GM18858 (cell line): ENCODE results near the gene FOLR2.

Experiments used
- ATAC-seq: cut with Tn5 transposase; IDR thresholded peaks from one replicate; pipeline ENCODE4 v1.9.1; 2021; ENCODE audit not compliant: unreplicated experiment

FOLR2 gene

GRCh38 chr11:72239849-72240460, 23.4 kb downstream of the FOLR2 start:
- no peak for ATAC-seq

GRCh38 chr11:72240461-72241290, 24.1 kb downstream of the FOLR2 start:
- ATAC-seq = no peak

GRCh38 chr11:72241291-72241781, 24.7 kb downstream of the FOLR2 start:
- ATAC-seq = no peak

- no peak for ATAC-seq
Measured at GRCh38 chr11:72242141-72242540, 25.5 kb downstream of the FOLR2 start.

- ATAC-seq = no peak
Measured at GRCh38 chr11:72243173-72244059, 26.8 kb downstream of the FOLR2 start.

- ATAC-seq = no peak
Measured at GRCh38 chr11:72244060-72244360, 27.4 kb downstream of the FOLR2 start, which contains the start of gene PHOX2A. Gene PHOX2A, minus strand, starts transcription at chr11:72244176. Its CDS starts 172 bp downstream, at chr11:72244004.

GRCh38 chr11:72244361-72245262, 28.0 kb downstream of the FOLR2 start:
- ATAC-seq = no peak

- ATAC-seq = no peak
Measured at GRCh38 chr11:72245263-72245816, 28.7 kb downstream of the FOLR2 start.

GRCh38 chr11:72247584-72247983, 31.0 kb downstream of the FOLR2 start:
- ATAC-seq = no peak

GRCh38 chr11:72249961-72250360, 33.4 kb downstream of the FOLR2 start:
- ATAC-seq = no peak

- no peak for ATAC-seq
Measured at GRCh38 chr11:72250661-72251464, 34.3 kb downstream of the FOLR2 start.

GRCh38 chr11:72251614-72252013, 35.0 kb downstream of the FOLR2 start:
- no peak for ATAC-seq

- no peak for ATAC-seq
Measured at GRCh38 chr11:72253392-72253791, 36.8 kb downstream of the FOLR2 start.

- ATAC-seq = no peak
Measured at GRCh38 chr11:72254299-72254993, 37.9 kb downstream of the FOLR2 start.

GRCh38 chr11:72257570-72257969, 41.0 kb downstream of the FOLR2 start:
- ATAC-seq = no peak

GRCh38 chr11:72259490-72259889, 42.9 kb downstream of the FOLR2 start:
- no peak for ATAC-seq

- ATAC-seq = no peak
Measured at GRCh38 chr11:72260574-72260973, 44.0 kb downstream of the FOLR2 start.

- no peak for ATAC-seq
Measured at GRCh38 chr11:72263361-72263760, 46.8 kb downstream of the FOLR2 start.

- ATAC-seq = no peak
Measured at GRCh38 chr11:72265951-72266350, 49.4 kb downstream of the FOLR2 start.
